Coronary artery (tissue), 2 donors: Measurements from ENCODE around the gene RNASEH2A.
A peak's percentile ranks its signal among the peaks of the same experiment; 100 is the strongest.
"Not testable (repeated sequence)": the region's sequence is repeated elsewhere in the genome, so short reads cannot be mapped to it uniquely, and the experiment has no call there.

Experiments used
- DNase-seq: peaks from one replicate; pipeline ENCODE4 v3.0.0-alpha.2; 2017; ENCODE audit warnings: low spot score
- H3K27ac ChIP-seq, 2 donors: fragments of 200-600 bp; sonication (generic); one replicate each; pipeline ENCODE4 v1.5.1; 2016 to 2019
- H3K4me3 ChIP-seq: fragments of 200-600 bp; sonication (generic); 2 replicates; pipeline ENCODE4 v1.5.1; 2016; ENCODE audit warnings: mild to moderate bottlenecking, moderate library complexity
- CTCF ChIP-seq: fragments of 200-600 bp; sonication (generic); IDR thresholded peaks from one replicate; pipeline ENCODE4 v1.5.1; 2019; ENCODE audit warnings: antibody characterized with exemption

Gene RNASEH2A

GRCh38 chr19:12841094-12841493 is 34.7 kb downstream of the RNASEH2A start:
- H3K4me3 ChIP-seq = peak overlapping the region; percentile 1
- TF ChIP-seq CTCF = no peak
- no peak overlapping the region for H3K27ac ChIP-seq
- no peak for DNase-seq

- DNase-seq = no peak
- no peak for TF ChIP-seq CTCF
- Histone ChIP-seq H3K27ac (no peak overlapping the region), H3K4me3 (no peak overlapping the region)
These were observed 36.1 kb downstream of the RNASEH2A start for GRCh38 chr19:12842511-12842910.

- no peak for TF ChIP-seq CTCF
- DNase-seq = no peak
- H3K27ac ChIP-seq = no peak overlapping the region
These were observed 36.9 kb downstream of the RNASEH2A start for GRCh38 chr19:12843328-12843727.

GRCh38 chr19:12843999-12844732 is 37.8 kb downstream of the RNASEH2A start:
- Histone ChIP-seq H3K4me3 (no peak overlapping the region), H3K27ac (no peak overlapping the region)
- TF ChIP-seq CTCF = no peak
- DNase-seq = no peak

More at GRCh38 chr19:12843328-12843727, 36.9 kb downstream of the RNASEH2A start:
- no peak overlapping the region for H3K4me3 ChIP-seq

- not testable (repeated sequence) for H3K4me3 ChIP-seq, H3K27ac ChIP-seq, DNase-seq
These were observed 40.2 kb downstream of the RNASEH2A start for GRCh38 chr19:12846613-12847012.

GRCh38 chr19:12847159-12848139 is 41.1 kb downstream of the RNASEH2A start:
- peak; percentile 99 for TF ChIP-seq CTCF
- Histone ChIP-seq H3K4me3 (peak overlapping the region; percentile 51), H3K27ac (no peak overlapping the region)
- no peak for DNase-seq

GRCh38 chr19:12856653-12857052 is 50.3 kb downstream of the RNASEH2A start:
- no peak for DNase-seq
- H3K27ac ChIP-seq = no peak overlapping the region
- H3K4me3 ChIP-seq = no peak overlapping the region
- no peak for TF ChIP-seq CTCF
